Fibroblast of pulmonary artery (primary cell): Measurements from ENCODE around the gene TMEM9B.

Experiments
- DNase-seq: peaks from one replicate; pipeline ENCODE4 v3.0.0-alpha.2; 2010; ENCODE audit warnings: low read depth
- H3K4me3 ChIP-seq: replicated peaks from 2 replicates; pipeline ENCODE4 v1.5.1; 2011; ENCODE audit warnings: low read depth, mild to moderate bottlenecking, control low read depth, low read length, moderate library complexity
- CTCF ChIP-seq: IDR thresholded peaks from 2 replicates; pipeline ENCODE4 v1.5.1; 2011; ENCODE audit warnings: mild to moderate bottlenecking, control low read depth, low read length, inconsistent platforms; ENCODE audit errors: missing control alignments

Gene TMEM9B

GRCh38 chr11:8905528-8906165 lies 58.6 kb downstream of the TMEM9B start:
- peak; percentile 81 for DNase-seq
- TF ChIP-seq CTCF, result no peak
- no peak overlapping the region for H3K4me3 ChIP-seq

- TF ChIP-seq CTCF, result no peak
- H3K4me3 ChIP-seq, result no peak overlapping the region
- DNase-seq, result no peak
These were observed 65.0 kb downstream of the TMEM9B start for GRCh38 chr11:8899119-8899753.
